Omental fat pad (tissue), 4 donors: Measurements from ENCODE around the gene SMARCAL1. TPM values are rescaled to one million over a fixed set of nuclear protein-coding genes. Genes with fewer than 3 reads are reported as not detected.

Experiments
- ATAC-seq: fragments of 150-250 bp; one replicate; pipeline ENCODE4 v1.9.1; 2016; ENCODE audit warnings: mild to moderate bottlenecking, moderate library complexity; ENCODE audit not compliant: low FRiP score
- DNase-seq: peaks from one replicate; pipeline ENCODE4 v3.0.0-alpha.2; 2019; ENCODE audit warnings: low spot score
- CTCF ChIP-seq, 3 donors: fragments of 450-650 bp; IDR thresholded peaks; one replicate each; pipeline ENCODE4 v1.5.1; 2016 to 2017; ENCODE audit warnings: antibody characterized with exemption in 3 of 3, mild to moderate bottlenecking in 3 of 3, moderate library complexity in 2 of 3
- total RNA-seq, 4 donors: library from RNA; depleted of rRNA; stranded (reverse); fragments of >200 nt; gene quantifications; one replicate each; pipeline ENCODE4 v1.1.0, GENCODE V29; 2016

SMARCAL1 gene
- total RNA-seq, 4 donors from 2014 or later: 11.2 to 31.4 (median 14.5) TPM

GRCh38 chr2:216436383-216436782 is 24.1 kb downstream of the SMARCAL1 start:
- ATAC-seq (no peak), DNase-seq (no peak)
- TF ChIP-seq CTCF (IDR thresholded peaks at IDR 0.05): no peak

GRCh38 chr2:216441308-216442010 is 29.2 kb downstream of the SMARCAL1 start:
- ATAC-seq (no peak), DNase-seq (no peak)
- TF ChIP-seq CTCF (IDR thresholded peaks at IDR 0.05): no peak

- no peak for ATAC-seq
- TF ChIP-seq CTCF (IDR thresholded peaks at IDR 0.05): no peak
- DNase-seq: no peak
Measured at GRCh38 chr2:216445501-216445900, 33.2 kb downstream of the SMARCAL1 start.

- DNase-seq (no peak), ATAC-seq (no peak)
- no peak for TF ChIP-seq CTCF (IDR thresholded peaks at IDR 0.05)
Measured at GRCh38 chr2:216446343-216446742, 34.1 kb downstream of the SMARCAL1 start.

- ATAC-seq (no peak), DNase-seq (no peak)
- TF ChIP-seq CTCF (IDR thresholded peaks at IDR 0.05): no peak
Measured at GRCh38 chr2:216447293-216447692, 35.0 kb downstream of the SMARCAL1 start.

GRCh38 chr2:216448829-216449228 is 36.5 kb downstream of the SMARCAL1 start:
- DNase-seq: no peak
- TF ChIP-seq CTCF (IDR thresholded peaks at IDR 0.05): no peak
- ATAC-seq: no peak

GRCh38 chr2:216450346-216450745 is 38.1 kb downstream of the SMARCAL1 start:
- TF ChIP-seq CTCF (IDR thresholded peaks at IDR 0.05): no peak
- no peak for DNase-seq
- ATAC-seq: no peak
